NCI-H2196 treated with DMSO at 0.1 percent for 48 hours (cell line): ENCODE data around the gene CDKAL1.
"Not testable (repeated sequence)": the region's sequence is repeated elsewhere in the genome, so short reads cannot be mapped to it uniquely, and the experiment has no call there.

Source experiments
- DNase-seq: peaks from one replicate; lab custom pipeline; 2025; ENCODE audit not compliant: unreplicated experiment; lab: John Stamatoyannopoulos, UW

CDKAL1 gene

GRCh38 chr6:20915156-20915555 lies 380.9 kb downstream of the CDKAL1 start:
- DNase-seq: no peak

- DNase-seq: no peak
Measured at GRCh38 chr6:20915626-20916025, 381.4 kb downstream of the CDKAL1 start.

- DNase-seq: no peak
Measured at GRCh38 chr6:20916086-20916485, 381.8 kb downstream of the CDKAL1 start.

GRCh38 chr6:20918868-20919267 lies 384.6 kb downstream of the CDKAL1 start:
- no peak for DNase-seq

- no peak for DNase-seq
Measured at GRCh38 chr6:20919677-20920385, 385.6 kb downstream of the CDKAL1 start.

GRCh38 chr6:20921578-20921977 lies 387.3 kb downstream of the CDKAL1 start:
- no peak for DNase-seq

- DNase-seq: no peak
Measured at GRCh38 chr6:20922743-20923142, 388.5 kb downstream of the CDKAL1 start.

GRCh38 chr6:20924094-20924493 lies 389.8 kb downstream of the CDKAL1 start:
- not testable (repeated sequence) for DNase-seq

GRCh38 chr6:20924911-20925543 lies 390.8 kb downstream of the CDKAL1 start:
- no peak for DNase-seq

- no peak for DNase-seq
Measured at GRCh38 chr6:20927130-20927860, 393.0 kb downstream of the CDKAL1 start.

GRCh38 chr6:20929283-20929682 lies 395.0 kb downstream of the CDKAL1 start:
- DNase-seq: no peak

GRCh38 chr6:20931093-20931492 lies 396.8 kb downstream of the CDKAL1 start:
- DNase-seq: no peak

- no peak for DNase-seq
Measured at GRCh38 chr6:20931772-20932171, 397.5 kb downstream of the CDKAL1 start.

GRCh38 chr6:20932284-20932683 lies 398.0 kb downstream of the CDKAL1 start:
- DNase-seq: no peak

GRCh38 chr6:20933057-20933788 lies 399.0 kb downstream of the CDKAL1 start:
- DNase-seq: no peak

- no peak for DNase-seq
Measured at GRCh38 chr6:20936949-20937348, 402.7 kb downstream of the CDKAL1 start.

- DNase-seq: no peak
Measured at GRCh38 chr6:20939161-20939775, 405.0 kb downstream of the CDKAL1 start.

- DNase-seq: no peak
Measured at GRCh38 chr6:20943040-20943627, 408.9 kb downstream of the CDKAL1 start.

GRCh38 chr6:20943922-20944321 lies 409.7 kb downstream of the CDKAL1 start:
- DNase-seq: no peak

GRCh38 chr6:20946022-20946421 lies 411.8 kb downstream of the CDKAL1 start:
- no peak for DNase-seq

- DNase-seq: no peak
Measured at GRCh38 chr6:20946890-20947289, 412.6 kb downstream of the CDKAL1 start.
